Measurements from ENCODE around the gene TRPM2.

TRPM2 gene

GRCh38 chr21:44436111-44436611 is 82.7 kb downstream of the TRPM2 start:
- Mint-ChIP-seq H3K27ac (no peak overlapping the region), H3K4me1 (ENCODE audit: low read depth) (no peaks in the 10 kb centered on the region), H3K9me3 (peaks cover 4% of the 10 kb centered on the region), H3K36me3 (ENCODE audit: low read depth) (peaks cover 3% of the 10 kb centered on the region), H3K27me3 (ENCODE audit: low read depth) (no peaks in the 10 kb centered on the region), H3K4me3 (no peak overlapping the region)
- DNase-seq (ENCODE audit: low spot score): no peak

- no peaks in the 10 kb centered on the region for H3K27me3 Mint-ChIP-seq (ENCODE audit: low read depth)
- no peak for DNase-seq (ENCODE audit: low spot score)
- H3K36me3 Mint-ChIP-seq (ENCODE audit: low read depth): no peaks in the 10 kb centered on the region
- no peaks in the 10 kb centered on the region for H3K4me1 Mint-ChIP-seq (ENCODE audit: low read depth)
- peaks cover under 1% of the 10 kb centered on the region for H3K9me3 Mint-ChIP-seq
- no peak overlapping the region for H3K4me3 Mint-ChIP-seq
- no peak overlapping the region for H3K27ac Mint-ChIP-seq
Measured at GRCh38 chr21:44436958-44437357, 83.5 kb downstream of the TRPM2 start.

- Mint-ChIP-seq H3K4me3 (no peak overlapping the region), H3K27me3 (ENCODE audit: low read depth) (no peaks in the 10 kb centered on the region), H3K36me3 (ENCODE audit: low read depth) (no peaks in the 10 kb centered on the region), H3K4me1 (ENCODE audit: low read depth) (no peaks in the 10 kb centered on the region), H3K27ac (no peak overlapping the region), H3K9me3 (no peaks in the 10 kb centered on the region)
- no peak for DNase-seq (ENCODE audit: low spot score)
Measured at GRCh38 chr21:44437371-44437695, 83.9 kb downstream of the TRPM2 start.

GRCh38 chr21:44437696-44438431 is 84.4 kb downstream of the TRPM2 start:
- Mint-ChIP-seq H3K27me3 (ENCODE audit: low read depth) (no peaks in the 10 kb centered on the region), H3K4me1 (ENCODE audit: low read depth) (no peaks in the 10 kb centered on the region)

GRCh38 chr21:44438531-44439210 is 85.2 kb downstream of the TRPM2 start:
- H3K4me1 Mint-ChIP-seq (ENCODE audit: low read depth): no peaks in the 10 kb centered on the region
- H3K27ac Mint-ChIP-seq: no peak overlapping the region
- no peaks in the 10 kb centered on the region for H3K27me3 Mint-ChIP-seq (ENCODE audit: low read depth)
- H3K36me3 Mint-ChIP-seq (ENCODE audit: low read depth): no peaks in the 10 kb centered on the region
- no peak for DNase-seq (ENCODE audit: low spot score)
- H3K4me3 Mint-ChIP-seq: no peak overlapping the region
- no peaks in the 10 kb centered on the region for H3K9me3 Mint-ChIP-seq

More at GRCh38 chr21:44437696-44438431, 84.4 kb downstream of the TRPM2 start:
- Mint-ChIP-seq H3K9me3 (no peaks in the 10 kb centered on the region), H3K36me3 (ENCODE audit: low read depth) (no peaks in the 10 kb centered on the region), H3K27ac (no peak overlapping the region), H3K4me3 (no peak overlapping the region)
- DNase-seq (ENCODE audit: low spot score): no peak

- Mint-ChIP-seq H3K27me3 (ENCODE audit: low read depth) (no peaks in the 10 kb centered on the region), H3K36me3 (ENCODE audit: low read depth) (no peaks in the 10 kb centered on the region), H3K4me1 (ENCODE audit: low read depth) (no peaks in the 10 kb centered on the region), H3K27ac (no peak overlapping the region), H3K9me3 (no peaks in the 10 kb centered on the region), H3K4me3 (no peak overlapping the region)
- no peak for DNase-seq (ENCODE audit: low spot score)
Measured at GRCh38 chr21:44439211-44439600, 85.8 kb downstream of the TRPM2 start.

GRCh38 chr21:44440241-44441040 is 87.0 kb downstream of the TRPM2 start:
- H3K9me3 Mint-ChIP-seq: no peaks in the 10 kb centered on the region
- H3K27ac Mint-ChIP-seq: no peak overlapping the region
- no peak for DNase-seq (ENCODE audit: low spot score)
- no peak overlapping the region for H3K4me3 Mint-ChIP-seq
- no peaks in the 10 kb centered on the region for H3K4me1 Mint-ChIP-seq (ENCODE audit: low read depth)
- H3K36me3 Mint-ChIP-seq (ENCODE audit: low read depth): no peaks in the 10 kb centered on the region
- no peaks in the 10 kb centered on the region for H3K27me3 Mint-ChIP-seq (ENCODE audit: low read depth)

- no peaks in the 10 kb centered on the region for H3K27me3 Mint-ChIP-seq (ENCODE audit: low read depth)
- no peak overlapping the region for H3K27ac Mint-ChIP-seq
- H3K36me3 Mint-ChIP-seq (ENCODE audit: low read depth): no peaks in the 10 kb centered on the region
- H3K4me3 Mint-ChIP-seq: no peak overlapping the region
- no peak for DNase-seq (ENCODE audit: low spot score)
- no peaks in the 10 kb centered on the region for H3K9me3 Mint-ChIP-seq
- H3K4me1 Mint-ChIP-seq (ENCODE audit: low read depth): no peaks in the 10 kb centered on the region
Measured at GRCh38 chr21:44441041-44441400, 87.6 kb downstream of the TRPM2 start.

- Mint-ChIP-seq H3K4me1 (ENCODE audit: low read depth) (no peaks in the 10 kb centered on the region), H3K36me3 (ENCODE audit: low read depth) (no peaks in the 10 kb centered on the region), H3K27ac (no peak overlapping the region), H3K4me3 (no peak overlapping the region), H3K9me3 (no peaks in the 10 kb centered on the region), H3K27me3 (ENCODE audit: low read depth) (no peaks in the 10 kb centered on the region)
- no peak for DNase-seq (ENCODE audit: low spot score)
Measured at GRCh38 chr21:44441581-44442265, 88.3 kb downstream of the TRPM2 start.

GRCh38 chr21:44442266-44443125 is 89.1 kb downstream of the TRPM2 start:
- Mint-ChIP-seq H3K36me3 (ENCODE audit: low read depth) (no peaks in the 10 kb centered on the region), H3K27me3 (ENCODE audit: low read depth) (no peaks in the 10 kb centered on the region), H3K4me1 (ENCODE audit: low read depth) (no peaks in the 10 kb centered on the region), H3K4me3 (no peak overlapping the region), H3K27ac (no peak overlapping the region), H3K9me3 (no peaks in the 10 kb centered on the region)
- DNase-seq (ENCODE audit: low spot score): no peak

- Mint-ChIP-seq H3K4me1 (ENCODE audit: low read depth) (no peaks in the 10 kb centered on the region), H3K36me3 (ENCODE audit: low read depth) (no peaks in the 10 kb centered on the region), H3K9me3 (no peaks in the 10 kb centered on the region), H3K27ac (no peak overlapping the region), H3K4me3 (no peak overlapping the region), H3K27me3 (ENCODE audit: low read depth) (no peaks in the 10 kb centered on the region)
- DNase-seq (ENCODE audit: low spot score): no peak
Measured at GRCh38 chr21:44443291-44443890, 90.0 kb downstream of the TRPM2 start.

- Mint-ChIP-seq H3K27me3 (ENCODE audit: low read depth) (no peaks in the 10 kb centered on the region), H3K4me1 (ENCODE audit: low read depth) (no peaks in the 10 kb centered on the region), H3K27ac (no peak overlapping the region), H3K36me3 (ENCODE audit: low read depth) (no peaks in the 10 kb centered on the region), H3K9me3 (no peaks in the 10 kb centered on the region), H3K4me3 (no peak overlapping the region)
- no peak for DNase-seq (ENCODE audit: low spot score)
Measured at GRCh38 chr21:44443891-44444285, 90.5 kb downstream of the TRPM2 start.
